Measurements from ENCODE around the gene DHX30.

DNA sequence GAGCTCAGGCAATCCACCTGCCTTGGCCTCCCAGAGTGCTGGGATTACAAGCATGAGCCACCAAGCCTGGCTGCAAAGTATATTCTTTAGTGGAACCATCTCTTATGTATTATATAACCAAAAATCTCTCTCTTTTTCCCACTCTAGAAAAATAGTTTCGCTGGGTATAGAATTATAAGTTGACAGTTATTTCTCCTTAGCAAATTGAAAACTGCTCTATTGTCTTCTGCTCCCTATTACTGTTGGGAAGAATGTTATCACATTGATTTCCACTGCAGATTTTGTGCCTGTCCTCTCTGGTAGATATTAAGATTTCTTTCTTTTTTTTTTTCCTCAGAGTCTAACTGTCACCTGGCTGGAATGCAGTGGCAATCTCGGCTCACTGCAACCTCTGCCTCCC, 10.2 kb upstream of the DHX30 start:
- TF ChIP-seq POLR2A (IDR thresholded peaks at IDR 0.05) (no peak), CTCF (IDR thresholded peaks at IDR 0.05) (no peak), POLR2AphosphoS5 (IDR thresholded peaks at IDR 0.05) (no peak)

Measured in upper lobe of left lung (tissue), 4 donors.